HK-2 (cell line): ENCODE results near the gene HOXB7.
A peak's percentile ranks its signal among the peaks of the same experiment; 100 is the strongest.

Experiments
- DNase-seq: peaks from one replicate; pipeline ENCODE4 v3.0.0-alpha.2; 2018; ENCODE audit not compliant: unreplicated experiment

Gene HOXB7

GRCh38 chr17:48623583-48623982 lies 12.8 kb upstream of the HOXB7 start:
- DNase-seq = no peak

- no peak for DNase-seq
Observed at GRCh38 chr17:48622857-48623256, 12.0 kb upstream of the HOXB7 start.

GRCh38 chr17:48621410-48622392 lies 10.9 kb upstream of the HOXB7 start:
- no peak for DNase-seq

- DNase-seq = no peak
Observed at GRCh38 chr17:48620461-48621139, 9.8 kb upstream of the HOXB7 start.

- no peak for DNase-seq
Observed at GRCh38 chr17:48619826-48620449, 9.1 kb upstream of the HOXB7 start.

- DNase-seq = peak; percentile 92
Observed at GRCh38 chr17:48618256-48618896, 7.6 kb upstream of the HOXB7 start.

GRCh38 chr17:48617471-48618255 lies 6.8 kb upstream of the HOXB7 start:
- no peak for DNase-seq

- DNase-seq = no peak
Observed at GRCh38 chr17:48616717-48617470, 6.1 kb upstream of the HOXB7 start.

- DNase-seq = no peak
Observed at GRCh38 chr17:48615963-48616716, 5.3 kb upstream of the HOXB7 start.

GRCh38 chr17:48615047-48615962 lies 4.5 kb upstream of the HOXB7 start, which contains the start of gene HOXB8:
HOXB8 (minus strand) TSS chr17:48615292; CDS start chr17:48614704, 588 bp downstream.
- no peak for DNase-seq

GRCh38 chr17:48613862-48614694 lies 3.3 kb upstream of the HOXB7 start:
- peak; percentile 60 for DNase-seq

- DNase-seq = peak; percentile 64
Observed at GRCh38 chr17:48612854-48613691, 2.3 kb upstream of the HOXB7 start.

- DNase-seq = no peak
Observed at GRCh38 chr17:48612456-48612853, 1.6 kb upstream of the HOXB7 start.

GRCh38 chr17:48611681-48612455 lies 1.1 kb upstream of the HOXB7 start:
- DNase-seq = peak; percentile 72

GRCh38 chr17:48611213-48611612 lies 396 bp upstream of the HOXB7 start:
- DNase-seq = no peak

- no peak for DNase-seq
Observed at GRCh38 chr17:48609759-48610281, 997 bp downstream of the HOXB7 start.
